ENCODE measurements around the gene INTU.

INTU gene

DNA sequence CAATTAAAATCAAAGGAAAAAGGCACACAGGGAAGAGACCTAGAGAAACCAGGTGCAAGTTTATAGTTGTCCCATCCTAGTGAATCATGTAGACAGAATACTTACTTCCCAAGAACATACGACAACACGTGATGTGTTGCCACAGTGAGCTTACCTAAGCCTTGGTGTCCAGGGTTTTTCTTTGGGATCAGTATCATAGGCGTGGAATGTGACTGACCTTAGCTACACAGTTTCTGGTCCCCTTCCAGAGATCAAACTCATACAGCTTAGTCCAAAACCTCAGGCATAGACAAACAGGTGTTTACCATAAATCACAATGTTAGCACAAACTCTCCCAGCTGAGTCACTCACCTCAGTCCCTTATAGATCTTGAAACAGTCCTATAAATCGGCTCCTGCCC is 115.1 kb downstream of the INTU start:
- DNase-seq (ENCODE audit: low read depth in 3 of 3), result no peak

DNA sequence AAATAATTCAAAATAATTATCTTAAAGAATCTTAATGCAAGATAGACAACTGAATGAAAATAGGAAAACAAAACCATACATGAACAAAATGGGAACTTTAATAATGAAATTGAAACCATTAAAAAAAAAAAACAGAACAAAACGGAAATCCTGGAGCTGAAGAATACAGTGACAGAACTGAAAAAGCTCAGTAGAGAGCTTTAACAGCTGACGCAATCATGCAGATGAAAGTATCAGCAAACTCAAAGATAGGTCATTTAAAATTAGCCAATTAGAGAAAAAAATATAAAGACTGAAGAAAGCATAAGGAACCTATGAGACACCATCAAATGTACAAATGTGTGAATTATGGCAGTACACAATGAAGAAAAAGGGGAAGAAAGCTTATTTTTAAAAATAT is 116.2 kb downstream of the INTU start:
- no peak for DNase-seq (ENCODE audit: low read depth in 3 of 3)

DNA sequence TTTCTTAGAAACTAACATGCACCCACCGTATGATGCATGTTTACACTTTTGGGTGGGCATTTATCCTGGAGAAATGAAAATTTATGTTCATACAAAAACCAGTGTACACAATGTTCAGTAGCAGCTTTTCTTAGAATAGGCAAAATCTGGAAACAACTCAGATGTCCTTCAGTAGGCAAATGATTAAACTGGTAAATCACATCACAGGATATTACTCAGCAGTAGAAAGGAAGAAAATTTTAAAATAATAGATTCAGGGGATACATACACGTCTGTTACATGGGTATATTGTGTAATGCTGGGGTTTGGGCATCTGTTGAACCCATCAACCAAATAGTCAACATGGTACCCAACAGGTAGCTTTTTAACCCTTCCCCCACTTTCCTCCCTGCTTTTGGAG is 124.1 kb downstream of the INTU start:
- no peak for DNase-seq (ENCODE audit: low read depth in 3 of 3)

- no peak for DNase-seq (ENCODE audit: low read depth in 3 of 3)
Observed at GRCh38 chr4:127759228-127759820, 126.6 kb downstream of the INTU start.

DNA sequence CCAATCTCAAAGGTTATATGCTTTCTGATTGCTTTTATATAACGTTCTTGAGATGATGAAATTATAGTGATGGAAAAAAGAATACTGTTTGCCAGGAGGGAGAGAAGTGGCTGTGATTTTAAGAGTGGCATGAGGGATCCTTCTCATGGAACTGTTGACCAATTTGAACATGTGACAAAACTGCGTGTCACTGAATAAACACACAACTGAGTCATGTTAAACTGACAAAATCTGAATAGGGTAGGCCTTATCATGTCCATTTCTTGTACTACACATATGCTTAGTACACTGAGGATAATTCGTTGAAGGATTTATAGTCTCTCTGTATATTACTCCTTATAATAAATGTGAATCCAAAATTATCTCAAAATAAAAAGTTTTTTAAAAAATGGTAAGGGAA is 127.1 kb downstream of the INTU start:
- DNase-seq (ENCODE audit: low read depth in 3 of 3), result no peak

- no peak for DNase-seq (ENCODE audit: low read depth in 3 of 3)
Observed at GRCh38 chr4:127771535-127772275, 138.9 kb downstream of the INTU start.

DNA sequence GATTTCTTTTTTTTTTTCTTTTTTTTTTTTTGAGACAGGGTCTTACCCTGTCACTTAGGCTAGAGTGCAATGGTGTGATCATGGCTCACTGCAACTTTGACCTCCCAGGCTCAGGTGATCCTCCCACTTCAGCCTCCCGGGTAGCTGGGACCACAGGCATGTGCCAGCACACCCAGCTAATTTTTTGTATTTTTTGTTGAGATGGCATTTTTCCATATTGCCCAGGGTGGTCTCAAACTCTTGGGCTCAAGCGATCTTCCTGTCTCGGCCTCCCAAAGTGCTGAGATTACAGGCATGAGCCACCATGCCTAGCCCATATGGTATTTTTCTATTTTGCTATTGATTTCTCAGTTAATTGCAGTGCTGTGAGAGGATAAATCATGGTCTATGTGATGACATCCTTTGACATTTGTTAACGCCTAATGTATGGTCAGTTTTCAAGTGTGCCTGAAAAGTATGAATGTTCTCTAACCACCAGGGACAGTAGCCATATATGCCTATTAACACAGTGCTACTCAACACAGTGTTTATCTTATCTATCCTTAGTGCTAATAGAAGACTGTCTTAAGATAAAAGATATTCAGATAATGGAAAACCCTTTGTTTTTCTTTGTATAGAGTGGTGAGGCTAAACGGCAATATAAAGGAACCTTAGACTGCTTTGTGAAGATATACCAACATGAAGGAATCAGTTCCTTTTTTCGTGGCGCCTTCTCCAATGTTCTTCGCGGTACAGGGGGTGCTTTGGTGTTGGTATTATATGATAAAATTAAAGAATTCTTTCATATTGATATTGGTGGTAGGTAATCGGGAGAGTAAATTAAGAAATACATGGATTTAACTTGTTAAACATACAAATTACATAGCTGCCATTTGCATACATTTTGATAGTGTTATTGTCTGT is 140.3 kb downstream of the INTU start:
- DNase-seq (ENCODE audit: low read depth in 3 of 3), result no peak

DNA sequence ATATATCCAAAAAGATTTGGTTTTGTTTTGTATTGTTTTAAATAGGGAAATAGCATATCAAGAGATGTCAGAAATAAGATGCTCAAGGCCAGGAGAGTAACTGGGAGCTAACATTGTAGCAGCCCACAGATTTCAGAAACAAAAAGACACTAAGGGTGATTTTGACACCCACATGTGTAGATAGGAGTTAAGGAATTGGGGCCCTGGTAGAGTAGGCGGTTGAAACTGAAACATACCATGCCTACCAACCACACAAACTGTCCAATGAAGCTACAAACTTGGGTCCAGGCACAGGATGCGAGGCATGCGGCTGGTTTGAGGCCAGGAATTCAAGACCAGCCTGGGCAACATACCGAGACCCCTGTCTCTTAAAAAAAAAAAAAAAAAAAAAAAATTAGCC is 143.1 kb downstream of the INTU start:
- no peak for DNase-seq (ENCODE audit: low read depth in 3 of 3)

All from stimulated activated CD4-positive, alpha-beta T cell treated with anti-CD3 and anti-CD28 coated beads, TNF-alpha, amount 100 ng/mL, for 4 hours (primary cell).